ENCODE data around the gene KIAA0753. TPM values are rescaled to one million over a fixed set of nuclear protein-coding genes. Genes with fewer than 3 reads are reported as not detected.

The KIAA0753 gene
- total RNA-seq, 4 donors from 2014 or later, result 3.0 to 6.3 (median 3.6) TPM

- in situ Hi-C loops (cut with MboI; ENCODE audit: low sequenced_read_pairs in 4 of 4), result loop anchor here in 1 of 4 donors (25.0 kb wide), 1 partner anchor 379 kb away; the partner anchor contains the start of genes BCL6B and RNASEK
- no peak for ATAC-seq
- H3K36me3 ChIP-seq, result peaks cover 0 to 26% of the 10 kb centered on the region in 2 donors
- H3K27me3 ChIP-seq, result no peaks in the 10 kb centered on the region
- DNase-seq, result no peak
- H3K4me3 ChIP-seq, result no peak overlapping the region
- TF ChIP-seq POLR2A (IDR thresholded peaks at IDR 0.05) (no peak), CTCF (IDR thresholded peaks at IDR 0.05 in 4 of 5, conservative IDR thresholded peaks at IDR 0.05 in 1 of 5) (no peak)
- intact Hi-C loops (cut with DNase I; ENCODE audit: low total_unique reads), result no loop called here
- H3K4me1 ChIP-seq, result no peaks in the 10 kb centered on the region
- H3K27ac ChIP-seq, result no peak overlapping the region
- H3K9me3 ChIP-seq, result no peaks in the 10 kb centered on the region
Observed at GRCh38 chr17:6633263-6633662, 7.2 kb downstream of the KIAA0753 start.

- in situ Hi-C loops (cut with MboI; ENCODE audit: low sequenced_read_pairs in 4 of 4) (loop anchor here in 1 of 4 donors (25.0 kb wide), 1 partner anchor 380 kb away; the partner anchor contains the start of genes BCL6B and RNASEK), intact Hi-C loops (cut with DNase I; ENCODE audit: low total_unique reads) (no loop called here)
- Histone ChIP-seq H3K27ac (no peak overlapping the region), H3K4me3 (no peak overlapping the region), H3K4me1 (no peaks in the 10 kb centered on the region), H3K9me3 (no peaks in the 10 kb centered on the region), H3K36me3 (peaks cover 0 to 32% of the 10 kb centered on the region in 2 donors), H3K27me3 (no peaks in the 10 kb centered on the region)
- ATAC-seq, result no peak
- no peak for TF ChIP-seq POLR2A (IDR thresholded peaks at IDR 0.05)
- TF ChIP-seq CTCF (IDR thresholded peaks at IDR 0.05 in 4 of 5, conservative IDR thresholded peaks at IDR 0.05 in 1 of 5), result no peak
- no peak for DNase-seq
Observed at GRCh38 chr17:6632530-6632929, 8.0 kb downstream of the KIAA0753 start.

GRCh38 chr17:6630390-6630789 lies 10.1 kb downstream of the KIAA0753 start:
- TF ChIP-seq POLR2A (IDR thresholded peaks at IDR 0.05) (no peak), CTCF (IDR thresholded peaks at IDR 0.05 in 4 of 5, conservative IDR thresholded peaks at IDR 0.05 in 1 of 5) (no peak)
- peaks cover 0 to 38% of the 10 kb centered on the region in 2 donors for H3K36me3 ChIP-seq
- in situ Hi-C loops (cut with MboI; ENCODE audit: low sequenced_read_pairs in 4 of 4), result loop anchor here in 1 of 4 donors (25.0 kb wide), 1 partner anchor 382 kb away; the partner anchor contains the start of genes BCL6B and RNASEK

GRCh38 chr17:6627019-6627418 lies 13.5 kb downstream of the KIAA0753 start:
- in situ Hi-C loops (cut with MboI; ENCODE audit: low sequenced_read_pairs in 4 of 4) (loop anchor here in 1 of 4 donors (25.0 kb wide), 1 partner anchor 385 kb away; the partner anchor contains the start of genes BCL6B and RNASEK), intact Hi-C loops (cut with DNase I; ENCODE audit: low total_unique reads) (no loop called here)
- Histone ChIP-seq H3K4me1 (no peaks in the 10 kb centered on the region), H3K9me3 (no peaks in the 10 kb centered on the region), H3K27me3 (no peaks in the 10 kb centered on the region), H3K36me3 (peaks cover 0 to 15% of the 10 kb centered on the region in 2 donors), H3K4me3 (no peak overlapping the region), H3K27ac (no peak overlapping the region)
- no peak for ATAC-seq
- DNase-seq, result no peak
- TF ChIP-seq CTCF (IDR thresholded peaks at IDR 0.05 in 4 of 5, conservative IDR thresholded peaks at IDR 0.05 in 1 of 5), result no peak
- no peak for TF ChIP-seq POLR2A (IDR thresholded peaks at IDR 0.05)

More at GRCh38 chr17:6630390-6630789, 10.1 kb downstream of the KIAA0753 start:
- H3K4me1 ChIP-seq, result no peaks in the 10 kb centered on the region
- H3K27ac ChIP-seq, result no peak overlapping the region
- ATAC-seq, result no peak
- no peak overlapping the region for H3K4me3 ChIP-seq
- no peaks in the 10 kb centered on the region for H3K9me3 ChIP-seq
- intact Hi-C loops (cut with DNase I; ENCODE audit: low total_unique reads), result no loop called here
- no peaks in the 10 kb centered on the region for H3K27me3 ChIP-seq
- DNase-seq, result no peak
